Thoracic aorta (tissue), 2 donors: ENCODE measurements around the gene TFDP1. TPM values are rescaled to one million over a fixed set of nuclear protein-coding genes. Genes with fewer than 3 reads are reported as not detected.

Experiments
- ATAC-seq: fragments of 150-250 bp; one replicate; pipeline ENCODE4 v1.8.0; 2017; ENCODE audit warnings: low read depth; ENCODE audit not compliant: insufficient number of reproducible peaks, low FRiP score
- DNase-seq: peaks from one replicate; pipeline ENCODE4 v3.0.0-alpha.2; 2020; ENCODE audit warnings: low spot score
- H3K27ac ChIP-seq, 2 donors: fragments of 200-600 bp; sonication (generic); 1 replicate in 1 of 2; 2 replicates in 1 of 2; pipeline ENCODE4 v1.5.1; 2016; ENCODE audit warnings: mild to moderate bottlenecking in 2 of 2, moderate library complexity in 2 of 2
- H3K27me3 ChIP-seq: fragments of 200-600 bp; sonication (generic); replicated peaks from 2 replicates; pipeline ENCODE4 v1.6.0; 2016; ENCODE audit warnings: mild to moderate bottlenecking; ENCODE audit not compliant: insufficient read depth
- H3K36me3 ChIP-seq: fragments of 200-600 bp; sonication (generic); one replicate; pipeline ENCODE4 v1.5.1; 2016
- H3K4me1 ChIP-seq, 2 donors: fragments of 200-600 bp; sonication (generic); 1 replicate in 1 of 2; 2 replicates in 1 of 2; pipeline versions ENCODE4 v1.5.1 to v1.6.0; 2016; ENCODE audit warnings: low read depth in 2 of 2, mild to moderate bottlenecking in 1 of 2; ENCODE audit not compliant: control insufficient read depth in 1 of 2
- H3K4me3 ChIP-seq: fragments of 200-600 bp; sonication (generic); 2 replicates; pipeline ENCODE4 v1.5.1; 2016; ENCODE audit warnings: mild to moderate bottlenecking
- H3K9me3 ChIP-seq: fragments of 200-600 bp; sonication (generic); 2 replicates; pipeline ENCODE4 v1.5.1; 2016
- total RNA-seq, 2 donors: library from RNA; depleted of rRNA; stranded (reverse); fragments of >200 nt; gene quantifications; one replicate each; pipeline versions ENCODE4 v1.1.0 to v1.2.3, GENCODE V29; 2016
- TF ChIP-seq, protein P1 (sequence below): fragments of 200-600 bp; sonication (generic); IDR thresholded peaks from one replicate; pipeline ENCODE4 v1.5.1; 2019; ENCODE audit warnings: antibody characterized with exemption

The TFDP1 gene
- total RNA-seq, 2 donors from 2014 or later, result 39.3 to 49.3 TPM

DNA sequence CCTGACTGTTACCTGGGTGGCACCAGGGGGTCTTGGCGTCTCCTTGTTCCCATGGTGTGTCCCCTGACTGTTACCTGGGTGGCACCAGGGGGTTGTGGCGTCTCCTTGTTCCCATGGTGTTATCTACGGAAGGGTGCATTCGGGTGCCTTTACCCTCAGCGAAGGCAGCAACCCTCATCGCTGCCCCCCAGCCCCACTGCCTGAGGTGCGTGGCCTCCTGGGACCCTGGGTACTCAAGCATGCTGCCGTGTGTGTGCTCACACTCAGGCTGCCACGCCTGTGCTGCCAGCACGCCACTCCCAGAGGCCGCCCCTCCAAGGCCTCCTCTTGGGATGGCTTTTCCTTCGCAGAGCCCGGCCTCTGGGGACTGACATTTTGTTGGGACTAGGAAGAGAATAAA is 25.1 kb downstream of the TFDP1 start:
- DNase-seq (no peak), ATAC-seq (no peak)
- TF ChIP-seq, protein P1, sequence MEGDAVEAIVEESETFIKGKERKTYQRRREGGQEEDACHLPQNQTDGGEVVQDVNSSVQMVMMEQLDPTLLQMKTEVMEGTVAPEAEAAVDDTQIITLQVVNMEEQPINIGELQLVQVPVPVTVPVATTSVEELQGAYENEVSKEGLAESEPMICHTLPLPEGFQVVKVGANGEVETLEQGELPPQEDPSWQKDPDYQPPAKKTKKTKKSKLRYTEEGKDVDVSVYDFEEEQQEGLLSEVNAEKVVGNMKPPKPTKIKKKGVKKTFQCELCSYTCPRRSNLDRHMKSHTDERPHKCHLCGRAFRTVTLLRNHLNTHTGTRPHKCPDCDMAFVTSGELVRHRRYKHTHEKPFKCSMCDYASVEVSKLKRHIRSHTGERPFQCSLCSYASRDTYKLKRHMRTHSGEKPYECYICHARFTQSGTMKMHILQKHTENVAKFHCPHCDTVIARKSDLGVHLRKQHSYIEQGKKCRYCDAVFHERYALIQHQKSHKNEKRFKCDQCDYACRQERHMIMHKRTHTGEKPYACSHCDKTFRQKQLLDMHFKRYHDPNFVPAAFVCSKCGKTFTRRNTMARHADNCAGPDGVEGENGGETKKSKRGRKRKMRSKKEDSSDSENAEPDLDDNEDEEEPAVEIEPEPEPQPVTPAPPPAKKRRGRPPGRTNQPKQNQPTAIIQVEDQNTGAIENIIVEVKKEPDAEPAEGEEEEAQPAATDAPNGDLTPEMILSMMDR, result no peak
- no peaks in the 10 kb centered on the region for H3K27me3 ChIP-seq
- H3K4me1 ChIP-seq, result no peaks in the 10 kb centered on the region
- H3K36me3 ChIP-seq, result no peaks in the 10 kb centered on the region
- no peak overlapping the region for H3K27ac ChIP-seq
- H3K4me3 ChIP-seq, result no peak overlapping the region
- H3K9me3 ChIP-seq, result no peaks in the 10 kb centered on the region

DNA sequence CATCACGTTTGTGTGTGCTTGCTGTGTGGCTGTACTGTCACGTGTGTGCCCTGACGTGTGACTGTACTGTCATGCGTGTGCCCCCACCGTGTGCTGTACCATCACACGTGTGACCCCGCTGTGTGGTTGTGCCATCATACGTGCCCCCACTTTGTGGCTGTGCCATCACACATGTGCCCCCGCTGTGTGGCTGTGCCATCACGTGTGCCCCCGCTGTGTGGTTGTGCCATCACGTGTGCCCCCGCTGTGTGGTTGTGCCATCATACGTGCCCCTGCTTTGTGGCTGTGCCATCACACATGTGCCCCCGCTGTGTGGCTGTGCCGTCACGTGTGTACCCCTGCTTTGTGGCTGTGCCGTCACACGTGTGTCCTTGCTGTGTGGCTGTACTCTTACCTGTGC is 25.7 kb downstream of the TFDP1 start:
- DNase-seq, result no peak
- H3K27me3 ChIP-seq, result no peaks in the 10 kb centered on the region
- no peaks in the 10 kb centered on the region for H3K9me3 ChIP-seq
- no peak overlapping the region for H3K27ac ChIP-seq
- H3K36me3 ChIP-seq, result no peaks in the 10 kb centered on the region
- no peak for ATAC-seq
- TF ChIP-seq, protein P1, result no peak
- H3K4me1 ChIP-seq, result no peaks in the 10 kb centered on the region
- H3K4me3 ChIP-seq, result no peak overlapping the region

DNA sequence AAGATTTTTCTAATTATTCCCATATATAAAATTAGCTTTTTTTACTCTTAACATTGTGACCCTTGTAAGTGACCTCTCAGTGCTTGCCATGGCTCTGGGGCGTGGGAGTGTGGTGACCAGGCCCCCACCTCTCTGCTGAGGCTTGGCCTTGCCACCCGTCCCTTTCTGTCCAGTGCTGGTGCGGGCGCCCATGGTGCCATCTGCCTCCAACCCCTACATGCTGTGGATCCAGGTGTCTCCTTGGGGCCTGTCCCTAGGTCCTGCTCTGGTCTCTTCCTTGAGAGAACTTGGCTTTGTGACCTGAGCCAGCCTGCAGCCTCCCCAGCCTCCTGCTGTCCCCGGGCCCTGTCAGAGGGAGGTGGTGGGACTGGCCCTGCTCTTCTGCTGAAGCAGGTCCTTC is 27.4 kb downstream of the TFDP1 start:
- DNase-seq (no peak), ATAC-seq (no peak)
- TF ChIP-seq, protein P1, result no peak
- no peaks in the 10 kb centered on the region for H3K27me3 ChIP-seq
- no peak overlapping the region for H3K27ac ChIP-seq
- H3K4me3 ChIP-seq, result no peak overlapping the region
- no peaks in the 10 kb centered on the region for H3K36me3 ChIP-seq
- H3K4me1 ChIP-seq, result no peaks in the 10 kb centered on the region
- no peaks in the 10 kb centered on the region for H3K9me3 ChIP-seq

DNA sequence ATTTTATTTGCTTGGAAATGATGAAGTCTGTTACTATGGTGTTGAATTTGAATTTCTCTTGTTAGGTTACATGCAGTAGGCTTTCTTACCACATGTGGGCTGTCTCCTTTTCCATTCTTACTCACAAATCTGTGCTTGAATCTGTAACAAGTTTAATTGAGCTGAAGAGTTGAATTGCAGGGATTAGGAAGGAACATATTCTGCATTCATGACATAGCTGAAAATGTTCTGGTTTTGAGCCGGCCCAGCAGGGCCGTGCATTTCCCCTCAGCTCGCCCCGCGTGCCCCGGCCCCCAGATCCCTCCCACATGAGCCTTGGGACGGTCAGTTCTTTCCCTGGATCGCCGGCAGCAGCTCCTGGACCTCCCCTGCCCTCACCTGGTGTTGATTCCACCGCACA is 28.1 kb downstream of the TFDP1 start:
- no peak overlapping the region for H3K27ac ChIP-seq
- no peaks in the 10 kb centered on the region for H3K27me3 ChIP-seq
- H3K4me1 ChIP-seq, result no peaks in the 10 kb centered on the region
- DNase-seq (no peak), ATAC-seq (no peak)
- TF ChIP-seq, protein P1, result no peak
- H3K36me3 ChIP-seq, result no peaks in the 10 kb centered on the region
- no peaks in the 10 kb centered on the region for H3K9me3 ChIP-seq
- no peak overlapping the region for H3K4me3 ChIP-seq

DNA sequence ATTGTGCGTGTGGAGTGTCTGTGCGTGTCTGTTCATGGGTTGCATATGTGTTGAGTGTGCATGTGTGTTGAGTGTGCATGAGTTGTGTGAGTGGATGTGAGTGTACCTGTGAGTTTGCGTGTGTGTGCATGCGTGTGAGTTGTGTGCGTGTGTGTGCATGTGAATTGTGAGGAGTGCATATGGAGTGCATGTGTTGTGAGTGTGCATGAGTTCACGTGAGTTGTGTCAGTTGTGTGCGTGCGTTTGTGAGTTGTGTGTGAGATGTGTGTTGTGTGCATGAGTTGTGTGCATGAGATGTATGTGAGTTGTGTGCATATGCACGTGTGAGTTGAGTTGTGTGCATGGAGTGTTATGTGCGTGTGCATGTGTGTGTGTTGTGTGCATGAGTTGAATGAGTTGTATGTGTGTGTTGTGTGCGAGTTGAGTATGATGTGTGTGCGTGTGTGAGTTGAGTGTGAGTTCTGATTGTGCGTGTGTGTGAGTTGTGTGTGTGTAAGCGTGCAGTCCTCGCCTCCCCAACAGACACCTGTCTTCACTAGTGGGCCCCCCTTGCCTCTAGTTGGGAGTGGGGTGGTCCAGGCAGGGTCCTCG is 29.3 kb downstream of the TFDP1 start:
- Histone ChIP-seq H3K4me1 (no peaks in the 10 kb centered on the region), H3K27me3 (no peaks in the 10 kb centered on the region), H3K9me3 (no peaks in the 10 kb centered on the region), H3K36me3 (no peaks in the 10 kb centered on the region), H3K4me3 (no peak overlapping the region), H3K27ac (no peak overlapping the region)
- ATAC-seq, result no peak
- TF ChIP-seq, protein P1, result no peak
- DNase-seq, result no peak
